Lung (tissue), 12 donors: Measurements from ENCODE around the gene CXXC5. TPM values are rescaled to one million over a fixed set of nuclear protein-coding genes. Genes with fewer than 3 reads are reported as not detected.
"Not testable (repeated sequence)": the region's sequence is repeated elsewhere in the genome, so short reads cannot be mapped to it uniquely, and the experiment has no call there.

Source experiments
- ATAC-seq: fragments of 200-7000 bp; cut with Tn5 transposase; one replicate; pipeline ENCODE4 v1.9.1; 2020; ENCODE audit warnings: moderate number of reproducible peaks; ENCODE audit not compliant: insufficient read depth, low FRiP score
- DNase-seq, 3 donors: peaks; one replicate each; pipeline ENCODE4 v3.0.0-alpha.2; 2013 to 2017
- H3K27ac ChIP-seq, 2 donors: one replicate each; pipeline ENCODE4 v1.5.1; 2013; ENCODE audit warnings: mild to moderate bottlenecking in 2 of 2, moderate library complexity in 2 of 2, control low read depth in 1 of 2, inconsistent platforms in 1 of 2, low read depth in 1 of 2, low read length in 1 of 2
- H3K27me3 ChIP-seq, 3 donors: one replicate each; pipeline ENCODE4 v1.5.1; 2013; ENCODE audit warnings: low read length in 2 of 3; ENCODE audit not compliant: control insufficient read depth in 3 of 3, insufficient read depth in 3 of 3
- H3K36me3 ChIP-seq, 4 donors: one replicate each; pipeline ENCODE4 v1.5.1; 2013; ENCODE audit warnings: low read length in 4 of 4, mild to moderate bottlenecking in 1 of 4, moderate library complexity in 1 of 4; ENCODE audit not compliant: control insufficient read depth in 4 of 4, insufficient read depth in 4 of 4
- H3K4me1 ChIP-seq, 5 donors: one replicate each; pipeline ENCODE4 v1.5.1; 2013; ENCODE audit warnings: low read length in 5 of 5, mild to moderate bottlenecking in 2 of 5, moderate library complexity in 1 of 5; ENCODE audit not compliant: control insufficient read depth in 5 of 5, insufficient read depth in 5 of 5
- H3K4me3 ChIP-seq: one replicate; pipeline ENCODE4 v1.5.1; 2013; ENCODE audit warnings: mild to moderate bottlenecking, control low read depth, moderate library complexity
- H3K9ac ChIP-seq, 2 donors: one replicate each; pipeline ENCODE4 v1.5.1; 2013; ENCODE audit warnings: low read length in 2 of 2, control low read depth in 1 of 2; ENCODE audit not compliant: insufficient read depth in 1 of 2
- H3K9me3 ChIP-seq, 4 donors: one replicate each; pipeline ENCODE4 v1.5.1; 2013; ENCODE audit warnings: low read length in 3 of 4, mild to moderate bottlenecking in 1 of 4, moderate library complexity in 1 of 4; ENCODE audit not compliant: control insufficient read depth in 4 of 4, insufficient read depth in 3 of 4
- WGBS, 2 donors: extraction: QIAGEN DNeasy Blood & Tissue Kit; methylation state at CpG; one replicate each; pipeline ENCODE4 v1.1.7; 2013; 5-methylcytosine and 5-hydroxymethylcytosine counted together
- polyA plus RNA-seq, 2 donors: library from polyadenylated mRNA; stranded (reverse); fragments of 200-250 nt; gene quantifications; one replicate each; pipeline ENCODE4 v1.2.1, GENCODE V29; 2013
- total RNA-seq, 2 donors: library from RNA; depleted of rRNA in 1 of 2; stranded (reverse); fragments of >200 nt in 1 of 2; gene quantifications; one replicate each; pipeline ENCODE4 v1.2.1, GENCODE V29; 2014 to 2021
- TF ChIP-seq, protein P1 (sequence below): IDR thresholded peaks from 2 replicates; pipeline ENCODE4 v1.5.1; 2012; ENCODE audit warnings: mild to moderate bottlenecking; ENCODE audit errors: control extremely low read depth, extremely low read depth
- donor health status: control.
- donor health status: control.
- donor health status: Bipolar disorder and iron deficiency.
- donor health status: healthy.
- donor health status: DM: yes; HTN: yes; CAD: no.

The CXXC5 gene
- total and polyA plus RNA-seq, 4 donors = 20.7 to 39.8 (median 25.0) TPM

DNA sequence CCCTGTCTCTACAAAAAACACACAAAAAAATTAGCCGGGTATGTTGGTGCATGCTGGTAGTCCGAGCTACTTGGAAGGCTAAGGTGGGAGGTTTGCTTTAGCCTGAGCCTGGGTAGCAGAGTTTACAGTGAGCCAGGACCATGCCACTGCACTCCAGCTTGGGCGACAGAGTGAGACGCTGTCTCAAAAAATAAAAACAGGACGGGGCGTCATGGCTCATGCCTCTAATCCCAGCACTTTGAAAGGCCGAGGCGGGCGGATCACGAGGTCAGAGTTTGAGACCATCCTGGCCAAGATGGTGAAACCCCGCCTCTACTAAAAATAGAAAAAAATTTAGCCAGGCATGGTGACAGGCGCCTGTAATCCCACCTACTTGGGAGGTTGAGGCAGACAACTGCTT lies 46.7 kb upstream of the CXXC5 start:
- DNase-seq = no peak
- WGBS, 2 donors = 94 to 96% methylated on average over 12 of the region's 12 CpGs
- TF ChIP-seq, protein P1, sequence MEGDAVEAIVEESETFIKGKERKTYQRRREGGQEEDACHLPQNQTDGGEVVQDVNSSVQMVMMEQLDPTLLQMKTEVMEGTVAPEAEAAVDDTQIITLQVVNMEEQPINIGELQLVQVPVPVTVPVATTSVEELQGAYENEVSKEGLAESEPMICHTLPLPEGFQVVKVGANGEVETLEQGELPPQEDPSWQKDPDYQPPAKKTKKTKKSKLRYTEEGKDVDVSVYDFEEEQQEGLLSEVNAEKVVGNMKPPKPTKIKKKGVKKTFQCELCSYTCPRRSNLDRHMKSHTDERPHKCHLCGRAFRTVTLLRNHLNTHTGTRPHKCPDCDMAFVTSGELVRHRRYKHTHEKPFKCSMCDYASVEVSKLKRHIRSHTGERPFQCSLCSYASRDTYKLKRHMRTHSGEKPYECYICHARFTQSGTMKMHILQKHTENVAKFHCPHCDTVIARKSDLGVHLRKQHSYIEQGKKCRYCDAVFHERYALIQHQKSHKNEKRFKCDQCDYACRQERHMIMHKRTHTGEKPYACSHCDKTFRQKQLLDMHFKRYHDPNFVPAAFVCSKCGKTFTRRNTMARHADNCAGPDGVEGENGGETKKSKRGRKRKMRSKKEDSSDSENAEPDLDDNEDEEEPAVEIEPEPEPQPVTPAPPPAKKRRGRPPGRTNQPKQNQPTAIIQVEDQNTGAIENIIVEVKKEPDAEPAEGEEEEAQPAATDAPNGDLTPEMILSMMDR = no peak
- ATAC-seq = no peak
- no peak overlapping the region for H3K9ac ChIP-seq
- H3K27me3 ChIP-seq = no peaks in the 10 kb centered on the region
- no peaks in the 10 kb centered on the region for H3K9me3 ChIP-seq
- peaks cover 7 to 26% (median 13%) of the 10 kb centered on the region in 4 donors for H3K36me3 ChIP-seq
- no peak overlapping the region for H3K27ac ChIP-seq
- H3K4me3 ChIP-seq = no peak overlapping the region
- H3K4me1 ChIP-seq = peaks cover 0 to 1% (median 0%) of the 10 kb centered on the region in 5 donors

DNA sequence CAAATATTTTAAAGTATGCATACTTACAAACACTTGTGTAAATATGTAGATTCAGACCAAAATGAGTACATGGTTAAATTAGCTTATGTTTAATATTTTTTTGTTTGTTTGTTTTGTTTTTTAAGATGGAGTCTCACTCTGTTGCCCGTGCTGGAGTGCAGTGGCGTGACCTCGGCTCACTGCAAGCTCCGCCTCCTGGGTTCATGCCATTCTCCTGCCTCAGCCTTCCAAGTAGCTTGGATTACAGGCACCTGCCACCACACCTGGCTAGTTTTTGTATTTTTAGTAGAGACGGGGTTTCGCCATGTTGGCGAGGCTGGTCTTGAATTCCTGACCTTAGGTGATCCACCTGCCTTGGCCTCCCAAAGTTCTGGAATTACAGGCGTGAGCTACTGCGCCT lies 46.2 kb upstream of the CXXC5 start:
- H3K9me3 ChIP-seq, H3K27me3 ChIP-seq, H3K9ac ChIP-seq, H3K4me1 ChIP-seq, H3K4me3 ChIP-seq, H3K27ac ChIP-seq, DNase-seq, ATAC-seq: not testable (repeated sequence)
- 93 to 94% methylated on average over 9 of the region's 9 CpGs for WGBS, 2 donors
- H3K36me3 ChIP-seq = peaks cover 7 to 26% (median 14%) of the 10 kb centered on the region in 4 donors

DNA sequence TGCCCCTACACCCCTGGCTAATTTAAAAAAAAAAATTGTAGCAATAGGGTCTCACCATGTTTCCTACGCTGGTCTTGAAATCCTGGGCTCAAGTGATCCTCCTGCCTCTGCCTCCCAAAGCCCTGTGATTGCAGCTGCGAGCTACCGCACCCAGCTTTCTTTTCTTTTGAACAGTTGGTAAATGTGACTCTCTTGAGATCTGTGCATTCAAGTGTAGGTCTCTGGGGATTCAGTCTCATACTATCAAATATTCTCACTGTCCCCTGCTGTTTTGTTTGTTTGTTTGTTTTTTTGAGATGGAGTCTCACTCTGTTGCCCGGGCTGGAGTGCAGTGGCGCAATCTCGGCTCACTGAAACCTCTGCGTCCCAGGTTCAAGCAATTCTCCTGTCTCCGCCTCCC lies 42.3 kb upstream of the CXXC5 start:
- H3K27ac ChIP-seq = no peak overlapping the region
- no peaks in the 10 kb centered on the region for H3K9me3 ChIP-seq
- no peaks in the 10 kb centered on the region for H3K27me3 ChIP-seq
- no peak overlapping the region for H3K9ac ChIP-seq
- no peak overlapping the region for H3K4me3 ChIP-seq
- TF ChIP-seq, protein P1 = no peak
- ATAC-seq (no peak), DNase-seq (no peak)
- H3K4me1 ChIP-seq = peaks cover 0 to 1% (median 0%) of the 10 kb centered on the region in 5 donors
- 93 to 94% methylated on average over 8 of the region's 8 CpGs for WGBS, 2 donors
- peaks cover 5 to 22% (median 12%) of the 10 kb centered on the region in 4 donors for H3K36me3 ChIP-seq

DNA sequence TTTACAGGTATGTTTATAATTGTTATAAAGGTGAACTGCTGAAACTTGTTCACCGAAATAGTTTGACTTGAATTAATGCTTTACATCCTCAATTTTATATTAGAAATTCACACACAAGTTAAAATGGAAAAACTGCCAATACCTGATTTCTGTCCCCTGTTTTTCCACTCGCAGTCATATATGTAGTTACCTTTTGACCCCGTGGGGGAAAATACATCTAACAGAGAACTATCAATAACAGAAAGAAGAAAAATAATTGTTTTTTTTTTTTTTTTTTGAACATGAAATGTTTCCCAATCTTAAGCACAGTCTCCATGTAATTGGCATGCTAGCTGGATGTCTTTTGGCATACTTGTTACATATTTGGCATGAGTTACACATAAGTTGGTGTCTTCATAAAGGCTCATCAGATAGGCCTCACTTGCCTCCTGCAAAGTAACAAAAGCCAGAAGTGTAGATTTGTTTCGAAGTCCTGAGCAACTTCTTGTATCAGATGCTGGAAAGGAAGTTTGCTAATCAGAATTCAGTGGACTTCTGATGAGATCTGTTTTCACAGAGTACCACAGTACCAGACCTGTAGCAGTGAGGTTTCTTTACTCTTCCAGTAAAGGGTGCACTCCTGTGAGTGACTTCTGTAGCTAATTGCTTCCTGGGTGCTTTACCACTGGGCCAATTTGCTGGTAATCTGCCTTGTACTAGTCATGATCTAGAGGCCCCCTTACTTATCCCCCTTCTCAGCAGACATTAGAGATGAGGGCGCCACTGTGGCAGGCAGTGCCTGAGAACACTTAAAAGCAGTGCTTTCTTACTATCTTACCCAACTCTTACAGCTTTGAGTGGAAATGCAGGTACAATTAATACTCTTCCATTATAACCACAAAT lies 36.2 kb upstream of the CXXC5 start:
- WGBS, 2 donors = 82 to 89% methylated on average over 5 of the region's 5 CpGs

More for the DNA sequence above, 36.2 kb upstream of the CXXC5 start:
- H3K4me3 ChIP-seq = no peak overlapping the region
- peak in 2 of 3 donors; percentile 21 to 48 for DNase-seq
- H3K27ac ChIP-seq = peak overlapping the region in 1 of 2 donors; percentile 14
- no peaks in the 10 kb centered on the region for H3K27me3 ChIP-seq
- ATAC-seq = no peak
- peaks cover 0 to 5% (median 3%) of the 10 kb centered on the region in 5 donors for H3K4me1 ChIP-seq
- no peak overlapping the region for H3K9ac ChIP-seq
- TF ChIP-seq, protein P1 = no peak
- H3K9me3 ChIP-seq = no peaks in the 10 kb centered on the region
- H3K36me3 ChIP-seq = peaks cover 0 to 6% (median 5%) of the 10 kb centered on the region in 4 donors
